HEK293T (cell line): ENCODE results near the gene OTOP3.
A peak's percentile ranks its signal among the peaks of the same experiment; 100 is the strongest.

Experiments
- CTCF ChIA-PET: fragments of 350-600 bp; formaldehyde crosslinking; extraction: SDS; loops from one replicate; lab custom pipeline; 2021; ENCODE audit warnings: antibody characterized with exemption, inconsistent platforms; lab: Yijun Ruan, JAX
- POLR2A ChIA-PET: fragments of 350-600 bp; formaldehyde crosslinking; extraction: SDS; loops from one replicate; lab custom pipeline; 2020; ENCODE audit warnings: antibody characterized with exemption, inconsistent platforms; lab: Yijun Ruan, JAX
- DNase-seq: peaks from one replicate; pipeline ENCODE4 v3.0.0; 2012; ENCODE audit warnings: mixed read lengths; ENCODE audit errors: extremely low spot score
- ARNT ChIP-seq: fragments of 450-650 bp; IDR thresholded peaks from 2 replicates; pipeline ENCODE4 v1.6.1; 2017; ENCODE audit warnings: mild to moderate bottlenecking
- BHLHE40 ChIP-seq: fragments of 450-650 bp; IDR thresholded peaks from 2 replicates; pipeline ENCODE4 v1.6.1; 2016; ENCODE audit warnings: mild to moderate bottlenecking, moderate library complexity, borderline replicate concordance
- CTBP1 ChIP-seq: fragments of 450-650 bp; IDR thresholded peaks from 2 replicates; pipeline ENCODE4 v1.6.1; 2016; ENCODE audit warnings: borderline replicate concordance
- ELF4 ChIP-seq: fragments of 450-650 bp; IDR thresholded peaks from 2 replicates; pipeline ENCODE4 v1.6.1; 2017; ENCODE audit warnings: antibody characterized with exemption
- FOXA1 ChIP-seq: fragments of 450-650 bp; IDR thresholded peaks from 2 replicates; pipeline ENCODE4 v1.6.1; 2016; ENCODE audit warnings: mild to moderate bottlenecking
- FOXK2 ChIP-seq: fragments of 450-650 bp; IDR thresholded peaks from 2 replicates; pipeline ENCODE4 v1.6.1; 2016; ENCODE audit warnings: mild to moderate bottlenecking
- FOXM1 ChIP-seq: fragments of 450-650 bp; IDR thresholded peaks from 2 replicates; pipeline ENCODE4 v1.6.1; 2017; ENCODE audit warnings: mild to moderate bottlenecking, borderline replicate concordance
- HDGF ChIP-seq: fragments of 450-650 bp; IDR thresholded peaks from 2 replicates; pipeline ENCODE4 v1.6.1; 2017; ENCODE audit warnings: antibody characterized with exemption, borderline replicate concordance
- L3MBTL2 ChIP-seq: fragments of 450-650 bp; conservative IDR thresholded peaks from 2 replicates; pipeline ENCODE4 v1.6.1; 2016; ENCODE audit warnings: mild to moderate bottlenecking
- LEF1 ChIP-seq: fragments of 450-650 bp; IDR thresholded peaks from 2 replicates; pipeline ENCODE4 v1.6.1; 2017; ENCODE audit warnings: mild to moderate bottlenecking, borderline replicate concordance
- NFRKB ChIP-seq: fragments of 450-650 bp; IDR thresholded peaks from 2 replicates; pipeline ENCODE4 v1.6.1; 2016; ENCODE audit warnings: mild to moderate bottlenecking, moderate library complexity
- SP1 ChIP-seq: fragments of 450-650 bp; IDR thresholded peaks from 2 replicates; pipeline ENCODE4 v1.6.1; 2017
- SUZ12 ChIP-seq: fragments of 450-650 bp; IDR thresholded peaks from 2 replicates; pipeline ENCODE4 v1.6.1; 2016; ENCODE audit warnings: mild to moderate bottlenecking
- TARDBP ChIP-seq: fragments of 450-650 bp; IDR thresholded peaks from 2 replicates; pipeline ENCODE4 v1.6.1; 2016
- ZNF384 ChIP-seq: fragments of 450-650 bp; IDR thresholded peaks from 2 replicates; pipeline ENCODE4 v1.6.1; 2016
- TF ChIP-seq, protein P1 (sequence below): fragments of 450-650 bp; IDR thresholded peaks from 2 replicates; pipeline ENCODE4 v1.6.1; 2016

Gene OTOP3

DNA sequence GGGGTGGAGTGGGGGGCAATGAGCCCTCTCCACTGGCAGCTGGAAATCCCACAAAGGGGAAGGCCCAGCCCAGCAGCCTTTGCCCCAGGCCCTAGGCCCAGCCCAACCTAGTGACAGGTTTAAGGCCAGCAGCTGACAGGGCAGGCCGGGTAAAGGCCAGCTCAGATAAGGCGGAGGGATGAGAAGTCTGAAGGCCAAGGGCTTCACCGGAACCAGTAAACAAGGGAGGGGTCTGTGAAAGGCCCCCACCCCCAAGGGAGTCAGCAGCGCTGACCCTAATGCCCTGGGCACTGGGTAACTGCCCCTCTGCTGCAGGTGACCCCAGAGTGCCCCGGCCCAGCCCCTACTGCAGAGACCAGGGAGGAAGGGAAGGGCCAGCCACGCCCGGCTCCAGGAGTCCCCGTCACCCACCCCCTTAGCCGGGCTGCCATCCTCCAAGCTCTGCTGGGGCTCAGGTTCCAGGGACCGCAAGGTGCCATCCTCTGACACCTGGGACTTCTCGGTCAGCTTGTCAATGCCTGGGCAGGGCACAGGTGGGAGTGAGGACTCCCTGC, 17.5 kb downstream of the OTOP3 start:
- ChIA-PET CTCF (interaction anchor here (0.6 to 1.2 kb wide), 3 partner anchors 9 to 30 kb away, joined by 3 to 4 read pairs (median 4); partner anchors contain the start of gene OTOP2), POLR2A (interaction anchor here (1.4 kb wide), 1 partner anchor 30 kb away, joined by 3 read pairs; no protein-coding TSS in a partner anchor)

DNA sequence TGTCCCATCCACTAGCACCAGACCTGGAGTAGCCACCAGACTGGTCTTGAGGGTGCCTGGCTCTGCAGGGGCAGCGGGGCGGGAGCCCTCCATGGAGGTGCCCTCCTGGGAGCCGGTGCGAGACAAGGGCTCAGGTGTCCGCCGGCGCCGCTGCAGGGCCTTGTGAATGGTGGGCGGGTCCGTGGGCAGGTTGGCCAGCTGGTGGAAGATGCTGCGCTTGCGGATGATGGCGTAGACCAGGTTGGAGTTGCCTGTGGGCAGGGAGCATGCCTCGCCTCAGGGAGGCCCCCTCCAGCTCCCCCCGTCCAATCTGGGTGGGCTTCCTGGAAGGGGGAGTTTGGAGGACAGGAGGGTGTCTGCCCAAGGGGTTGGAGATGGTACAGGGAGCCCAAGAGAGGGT, 18.4 kb downstream of the OTOP3 start:
- no peak for TF ChIP-seq BHLHE40
- TF ChIP-seq SP1 = no peak
- no peak for TF ChIP-seq FOXA1
- TF ChIP-seq LEF1 = no peak
- TF ChIP-seq L3MBTL2 = no peak
- TF ChIP-seq FOXK2 = no peak
- TF ChIP-seq ELF4 = no peak
- no peak for TF ChIP-seq TARDBP
- TF ChIP-seq SUZ12 = no peak
- TF ChIP-seq, protein P1, sequence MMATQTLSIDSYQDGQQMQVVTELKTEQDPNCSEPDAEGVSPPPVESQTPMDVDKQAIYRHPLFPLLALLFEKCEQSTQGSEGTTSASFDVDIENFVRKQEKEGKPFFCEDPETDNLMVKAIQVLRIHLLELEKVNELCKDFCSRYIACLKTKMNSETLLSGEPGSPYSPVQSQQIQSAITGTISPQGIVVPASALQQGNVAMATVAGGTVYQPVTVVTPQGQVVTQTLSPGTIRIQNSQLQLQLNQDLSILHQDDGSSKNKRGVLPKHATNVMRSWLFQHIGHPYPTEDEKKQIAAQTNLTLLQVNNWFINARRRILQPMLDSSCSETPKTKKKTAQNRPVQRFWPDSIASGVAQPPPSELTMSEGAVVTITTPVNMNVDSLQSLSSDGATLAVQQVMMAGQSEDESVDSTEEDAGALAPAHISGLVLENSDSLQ = no peak
- no peak for TF ChIP-seq ARNT
- no peak for TF ChIP-seq ZNF384
- no peak for TF ChIP-seq FOXM1
- no peak for TF ChIP-seq CTBP1
- no peak for TF ChIP-seq NFRKB
- no peak for TF ChIP-seq HDGF
- POLR2A ChIA-PET = no interaction called here
- CTCF ChIA-PET = interaction anchor here (0.6 kb wide), 2 partner anchors 10 to 181 kb away, joined by 3 to 5 read pairs; no protein-coding TSS in a partner anchor
- no peak for DNase-seq

More for the DNA sequence above, 17.5 kb downstream of the OTOP3 start:
- DNase-seq = no peak
- TF ChIP-seq ZNF384 (no peak), TARDBP (no peak), FOXK2 (no peak)

DNA sequence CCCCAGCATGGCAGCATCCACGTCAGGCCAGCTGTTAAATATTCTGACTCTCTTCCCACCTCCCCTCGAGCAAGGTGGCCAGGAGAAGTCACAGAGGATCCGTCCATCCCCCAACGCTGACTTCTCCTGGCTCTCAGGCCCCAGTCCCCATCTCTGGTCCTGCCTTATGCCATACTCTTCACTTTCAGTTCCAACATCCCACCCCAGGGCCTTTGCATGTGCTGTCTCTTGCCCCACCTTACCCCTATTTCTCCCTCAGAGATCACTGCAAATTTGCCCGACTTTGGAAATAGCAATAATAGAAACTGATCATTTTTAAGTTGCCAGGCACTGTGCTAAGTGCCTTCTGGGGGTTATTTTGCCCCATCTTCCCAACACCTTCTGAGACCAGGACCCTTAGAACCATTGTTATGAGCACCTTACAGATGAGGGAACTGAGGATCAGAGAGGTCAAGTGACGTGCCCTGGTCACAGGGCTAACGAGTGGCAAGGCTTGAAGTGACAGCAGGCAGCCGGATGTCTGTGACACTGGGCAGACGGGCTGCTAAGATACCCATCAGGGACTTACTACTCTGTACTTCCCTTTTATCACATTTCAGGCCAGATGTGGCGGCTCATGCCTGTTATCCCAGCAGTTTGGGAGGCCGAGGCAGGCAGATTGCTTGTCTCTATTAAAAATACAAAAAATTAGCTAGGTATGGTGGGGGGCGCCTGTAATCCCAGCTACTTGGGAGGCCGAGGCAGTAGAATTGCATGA, 19.1 kb downstream of the OTOP3 start:
- TF ChIP-seq TARDBP = no peak
- POLR2A ChIA-PET = interaction anchor here (1.8 kb wide), 1 partner anchor 57 kb away, joined by 6 read pairs; the partner anchor contains the start of gene MRPL58
- no peak for DNase-seq
- CTCF ChIA-PET = interaction anchor here (0.6 to 2.1 kb wide), 5 partner anchors 9 to 180 kb away, joined by 3 to 7 read pairs (median 4); partner anchors contain the start of gene OTOP2

DNA sequence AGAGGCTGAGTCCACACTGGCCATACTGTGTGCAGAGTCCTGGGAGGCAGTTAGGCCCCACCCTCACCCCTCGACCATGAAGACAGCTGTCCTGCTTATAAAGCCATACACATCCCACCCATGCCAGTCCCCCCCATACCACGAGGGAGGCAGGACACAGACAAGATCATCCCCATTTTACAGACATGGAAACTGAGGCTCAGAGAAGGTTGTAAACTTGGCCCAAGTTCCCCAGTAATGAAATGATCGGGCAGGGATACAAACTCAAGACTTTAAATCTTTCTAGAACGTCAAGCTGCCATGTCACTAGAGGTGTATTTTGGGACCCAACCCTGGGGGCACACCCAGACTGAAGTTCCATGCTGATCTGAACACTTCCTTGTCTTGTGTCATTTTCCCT, 20.4 kb downstream of the OTOP3 start:
- TF ChIP-seq SP1 (no peak), CTBP1 (no peak), FOXA1 (no peak), L3MBTL2 (no peak), ZNF384 (no peak), BHLHE40 (no peak), FOXM1 (no peak), TARDBP (no peak), ELF4 (no peak), LEF1 (no peak), FOXK2 (no peak), NFRKB (no peak), ARNT (no peak), SUZ12 (no peak), HDGF (no peak)
- TF ChIP-seq, protein P1 = no peak
- no peak for DNase-seq
- ChIA-PET CTCF (interaction anchor here (2.1 to 3.6 kb wide), 2 partner anchors 8 to 32 kb away, joined by 7 to 25 read pairs; partner anchors contain the start of gene OTOP2), POLR2A (interaction anchor here (0.8 to 1.8 kb wide), 2 partner anchors 56 to 83 kb away, joined by 3 to 6 read pairs; partner anchors contain the start of gene MRPL58)

DNA sequence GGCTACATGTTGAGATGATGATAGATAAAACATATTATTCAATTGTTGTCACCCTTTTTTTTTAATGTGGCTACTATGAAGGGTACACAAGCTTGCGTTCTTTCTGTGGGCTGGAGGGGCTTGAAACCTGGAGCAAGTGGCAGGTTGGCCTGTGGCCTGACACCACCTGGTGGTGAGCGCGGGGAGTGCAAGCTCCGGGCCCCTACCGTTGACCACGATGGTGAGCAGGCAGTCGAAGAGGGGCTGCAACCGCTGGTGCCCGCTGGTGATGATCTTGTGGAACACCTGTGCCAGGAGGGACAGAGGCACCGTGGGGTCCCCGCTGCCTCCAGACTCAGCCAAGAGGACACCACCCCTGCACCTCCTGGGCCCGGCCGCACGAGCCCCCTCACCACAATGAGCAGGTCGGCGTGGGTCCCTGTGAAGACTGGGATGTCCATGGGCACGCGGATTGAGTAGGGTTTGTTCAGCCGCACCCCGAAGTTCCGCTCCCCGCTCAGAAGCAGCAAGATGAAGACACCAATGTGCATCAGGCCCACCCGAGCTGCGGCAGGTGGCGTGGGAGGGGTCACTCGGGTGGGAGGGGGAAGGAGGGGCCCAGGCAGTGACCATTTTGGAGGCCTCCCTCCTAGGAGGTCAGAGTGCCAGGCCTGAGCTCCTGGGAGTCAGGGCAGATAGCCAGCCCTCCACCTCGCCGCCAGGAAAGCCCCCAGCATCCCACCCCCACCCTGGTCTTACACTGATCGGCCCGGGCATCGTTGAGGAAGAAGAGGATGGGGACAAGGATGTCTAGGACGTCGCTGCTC, 22.4 kb downstream of the OTOP3 start:
- TF ChIP-seq SUZ12 = no peak
- peak; percentile 88 for DNase-seq
- ChIA-PET CTCF (interaction anchor here (0.6 to 3.6 kb wide), 21 partner anchors 10 to 178 kb away, joined by 3 to 25 read pairs (median 5); partner anchors contain the start of genes FDXR, HID1, OTOP2 and USH1G), POLR2A (interaction anchor here (1.1 to 2.6 kb wide), 2 partner anchors 54 to 85 kb away, joined by 4 to 12 read pairs; partner anchors contain the start of genes FDXR and MRPL58)

DNA sequence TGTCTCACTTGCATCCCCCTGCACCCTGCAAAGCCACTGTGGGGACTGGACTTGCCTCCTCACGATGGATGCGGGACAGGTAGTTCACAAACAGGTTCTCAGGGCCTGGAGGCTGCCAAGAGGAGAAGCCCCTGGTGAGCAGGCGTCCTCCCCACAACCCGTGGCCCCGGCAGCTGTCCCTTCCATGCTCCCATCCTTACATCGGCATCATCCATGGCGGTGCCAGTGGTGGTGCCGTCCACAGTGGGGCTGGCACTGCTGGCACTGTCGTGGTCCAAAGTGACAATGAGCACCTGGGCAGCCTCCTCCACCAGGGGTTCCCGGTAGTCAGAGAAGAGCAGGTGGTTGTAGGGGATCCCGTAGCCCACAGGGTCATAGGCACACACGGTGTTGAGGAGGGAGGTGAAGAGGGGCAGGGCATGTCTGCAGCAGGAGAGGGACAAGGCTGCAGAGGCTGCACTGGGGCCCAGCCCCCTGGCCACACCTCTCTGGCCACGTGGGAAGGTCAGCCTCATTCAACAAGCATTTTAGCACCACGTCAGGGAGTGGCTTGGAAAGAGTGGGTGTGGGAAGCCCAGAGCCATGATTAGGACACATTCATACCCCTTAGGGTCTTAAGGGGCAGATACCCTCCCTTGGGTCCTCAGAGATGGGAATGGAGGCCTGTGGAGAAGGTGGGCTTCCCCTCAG, 24.3 kb downstream of the OTOP3 start:
- POLR2A ChIA-PET = interaction anchor here (0.6 to 2.9 kb wide), 11 partner anchors 28 to 243 kb away, joined by 3 to 66 read pairs (median 7); partner anchors contain the start of genes ARMC7, CDR2L, FDXR and MRPL58
- no peak for DNase-seq
- no peak for TF ChIP-seq ARNT
- no peak for TF ChIP-seq HDGF
- no peak for TF ChIP-seq TARDBP
- no peak for TF ChIP-seq ZNF384
- TF ChIP-seq NFRKB = no peak
- no peak for TF ChIP-seq FOXK2
- CTCF ChIA-PET = interaction anchor here (0.6 to 4.0 kb wide), 32 partner anchors 9 to 329 kb away, joined by 3 to 60 read pairs (median 6); partner anchors contain the start of genes FDXR, HID1, MIF4GD and MRPL58
